WTC11 (cell line): ENCODE measurements around the gene SLC2A9.
A peak's percentile ranks its signal among the peaks of the same experiment; 100 is the strongest.

Source experiments
- NFE2L1 ChIP-seq: sonication (generic); formaldehyde crosslinking; IDR thresholded peaks from 2 replicates; pipeline ENCODE4 v1.8.1; 2023; ENCODE audit warnings: missing genetic modification reagents
- TF ChIP-seq, protein P1 (sequence below): fragments of 200-600 bp; IDR thresholded peaks from 2 replicates; pipeline ENCODE4 v1.8.0; 2022; ENCODE audit warnings: antibody characterized with exemption
- TF ChIP-seq, protein P2 (sequence below): sonication (generic); formaldehyde crosslinking; IDR thresholded peaks from 2 replicates; pipeline ENCODE4 v1.8.1; 2022; ENCODE audit warnings: mild to moderate bottlenecking, moderate library complexity, missing genetic modification reagents

DNA sequence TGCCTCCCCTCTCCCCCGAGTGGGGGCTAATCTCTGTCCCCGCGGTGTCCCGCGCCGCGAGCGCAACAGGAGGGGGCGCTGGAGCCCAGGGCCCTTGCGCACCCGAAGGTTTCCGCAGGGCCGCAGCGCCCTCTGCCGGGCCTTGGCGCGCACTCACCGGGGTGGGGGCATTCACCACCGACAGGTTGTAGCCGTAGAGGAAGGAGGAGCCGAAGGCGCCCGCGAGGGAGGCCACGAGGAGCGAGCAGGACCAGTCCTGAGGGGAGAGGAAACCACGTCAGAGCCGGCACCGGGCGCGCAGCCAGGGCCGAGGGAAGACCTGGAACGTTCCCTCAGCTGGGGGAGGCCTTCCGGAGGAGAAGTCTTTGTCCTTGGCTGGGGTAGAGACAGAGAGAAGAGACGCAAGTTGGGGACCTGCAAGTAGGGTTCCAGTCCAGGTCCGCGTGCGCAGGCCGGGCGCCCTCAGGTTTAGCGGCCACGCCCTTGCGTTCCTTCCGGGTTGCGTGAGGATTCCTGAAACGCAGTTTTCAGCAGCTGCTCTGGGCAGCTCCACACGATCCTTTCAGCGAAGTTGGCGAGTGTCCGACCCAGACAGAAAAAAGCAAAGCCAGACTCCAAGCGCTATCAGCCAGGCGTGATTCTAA, 2.4 kb downstream of the SLC2A9 start:
- TF ChIP-seq NFE2L1: no peak
- TF ChIP-seq, protein P1, sequence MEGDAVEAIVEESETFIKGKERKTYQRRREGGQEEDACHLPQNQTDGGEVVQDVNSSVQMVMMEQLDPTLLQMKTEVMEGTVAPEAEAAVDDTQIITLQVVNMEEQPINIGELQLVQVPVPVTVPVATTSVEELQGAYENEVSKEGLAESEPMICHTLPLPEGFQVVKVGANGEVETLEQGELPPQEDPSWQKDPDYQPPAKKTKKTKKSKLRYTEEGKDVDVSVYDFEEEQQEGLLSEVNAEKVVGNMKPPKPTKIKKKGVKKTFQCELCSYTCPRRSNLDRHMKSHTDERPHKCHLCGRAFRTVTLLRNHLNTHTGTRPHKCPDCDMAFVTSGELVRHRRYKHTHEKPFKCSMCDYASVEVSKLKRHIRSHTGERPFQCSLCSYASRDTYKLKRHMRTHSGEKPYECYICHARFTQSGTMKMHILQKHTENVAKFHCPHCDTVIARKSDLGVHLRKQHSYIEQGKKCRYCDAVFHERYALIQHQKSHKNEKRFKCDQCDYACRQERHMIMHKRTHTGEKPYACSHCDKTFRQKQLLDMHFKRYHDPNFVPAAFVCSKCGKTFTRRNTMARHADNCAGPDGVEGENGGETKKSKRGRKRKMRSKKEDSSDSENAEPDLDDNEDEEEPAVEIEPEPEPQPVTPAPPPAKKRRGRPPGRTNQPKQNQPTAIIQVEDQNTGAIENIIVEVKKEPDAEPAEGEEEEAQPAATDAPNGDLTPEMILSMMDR: peak; percentile 89
- TF ChIP-seq, protein P2, sequence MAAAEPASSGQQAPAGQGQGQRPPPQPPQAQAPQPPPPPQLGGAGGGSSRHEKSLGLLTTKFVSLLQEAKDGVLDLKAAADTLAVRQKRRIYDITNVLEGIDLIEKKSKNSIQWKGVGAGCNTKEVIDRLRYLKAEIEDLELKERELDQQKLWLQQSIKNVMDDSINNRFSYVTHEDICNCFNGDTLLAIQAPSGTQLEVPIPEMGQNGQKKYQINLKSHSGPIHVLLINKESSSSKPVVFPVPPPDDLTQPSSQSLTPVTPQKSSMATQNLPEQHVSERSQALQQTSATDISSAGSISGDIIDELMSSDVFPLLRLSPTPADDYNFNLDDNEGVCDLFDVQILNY: peak; percentile 79; the same call in 1 of the 2 replicates
